OCI-LY7 (cell line): Measurements from ENCODE around the gene ALX1. TPM values are rescaled to one million over a fixed set of nuclear protein-coding genes. Genes with fewer than 3 reads are reported as not detected.
"Not testable (repeated sequence)": the region's sequence is repeated elsewhere in the genome, so short reads cannot be mapped to it uniquely, and the experiment has no call there.

Experiments
- BruUV-seq: library from RNA; stranded (reverse); fragments of 400-500 nt; replicated peaks from 2 replicates; lab custom pipeline; 2021; lab: Mats Ljungman, UMichigan
- CTCF ChIA-PET: fragments of 300-600 bp; sonication (Branson Sonifier 250); formaldehyde crosslinking; loops from one replicate; lab custom pipeline; 2022; ENCODE audit warnings: antibody characterized with exemption; ENCODE audit not compliant: unreplicated experiment; lab: Charles Lee
- POLR2A ChIA-PET: fragments of 300-600 bp; sonication (Branson Sonifier 250); formaldehyde crosslinking; loops from one replicate; lab custom pipeline; 2022; ENCODE audit warnings: antibody characterized with exemption; lab: Charles Lee
- DNase-seq: peaks from one replicate; pipeline ENCODE4 v3.0.0-alpha.2; 2015; ENCODE audit warnings: low spot score
- H2AFZ ChIP-seq: fragments of 200-600 bp; sonication (generic), shearing (Covaris generic); 2 replicates; pipeline ENCODE4 v1.6.1; 2014; ENCODE audit warnings: mild to moderate bottlenecking, antibody characterized with exemption, low read length, moderate library complexity
- H3K27ac ChIP-seq: fragments of 200-600 bp; sonication (generic); 2 replicates; pipeline ENCODE4 v1.5.1; 2014; ENCODE audit warnings: mixed run types, low read depth, mild to moderate bottlenecking, moderate library complexity, low read length, inconsistent platforms; ENCODE audit not compliant: poor library complexity, severe bottlenecking
- H3K36me3 ChIP-seq: fragments of 200-600 bp; sonication (generic); 2 replicates; pipeline ENCODE4 v1.6.1; 2014; ENCODE audit warnings: mild to moderate bottlenecking, antibody characterized with exemption, low read length, moderate library complexity, mixed read lengths; ENCODE audit not compliant: insufficient read depth
- H3K4me1 ChIP-seq: fragments of 200-600 bp; sonication (generic); 2 replicates; pipeline ENCODE4 v1.5.1; 2014; ENCODE audit warnings: mild to moderate bottlenecking, low read length; ENCODE audit not compliant: insufficient read depth, poor library complexity, severe bottlenecking
- H3K4me2 ChIP-seq: fragments of 200-600 bp; sonication (generic); 2 replicates; pipeline ENCODE4 v1.6.1; 2014; ENCODE audit warnings: mild to moderate bottlenecking, low read length
- H3K4me3 ChIP-seq: fragments of 200-600 bp; sonication (generic); 2 replicates; pipeline ENCODE4 v1.5.1; 2014; ENCODE audit warnings: mild to moderate bottlenecking, low read depth, low read length; ENCODE audit not compliant: poor library complexity, severe bottlenecking
- H3K79me2 ChIP-seq: fragments of 200-600 bp; sonication (generic); 2 replicates; pipeline ENCODE4 v1.6.1; 2016; ENCODE audit warnings: low read depth, mild to moderate bottlenecking, low read length, moderate library complexity, mixed read lengths; ENCODE audit not compliant: insufficient read depth
- H3K9me2 ChIP-seq: fragments of 200-600 bp; sonication (generic); 2 replicates; pipeline ENCODE4 v1.6.1; 2016; ENCODE audit warnings: mild to moderate bottlenecking, low read length, mixed read lengths; ENCODE audit not compliant: insufficient read depth
- H3K9me3 ChIP-seq: fragments of 200-600 bp; sonication (generic); 2 replicates; pipeline ENCODE4 v1.6.1; 2014; ENCODE audit warnings: mild to moderate bottlenecking, mixed run types, low read length, mixed read lengths
- H4K20me1 ChIP-seq: fragments of 200-600 bp; sonication (generic); 2 replicates; pipeline ENCODE4 v1.6.1; 2014; ENCODE audit warnings: mild to moderate bottlenecking, antibody characterized with exemption, low read length, moderate library complexity, mixed read lengths; ENCODE audit not compliant: insufficient read depth
- CTCF ChIP-seq: fragments of 200-600 bp; sonication (generic); conservative IDR thresholded peaks from 2 replicates; pipeline ENCODE4 v1.5.1; 2014; ENCODE audit warnings: mild to moderate bottlenecking, antibody characterized with exemption, low read length, moderate library complexity, mixed read lengths
- EZH2phosphoT487 ChIP-seq: fragments of 200-600 bp; sonication (generic); IDR thresholded peaks from 2 replicates; pipeline ENCODE4 v1.6.1; 2018; ENCODE audit warnings: low read depth, borderline replicate concordance, mild to moderate bottlenecking, mixed run types, antibody characterized with exemption, low read length, moderate library complexity, mixed read lengths
- intact Hi-C: fragments of 100-400 bp; cut with micrococcal nuclease; formaldehyde crosslinking; loops from one replicate; pipeline ENCODE4 v1.10.0; 2022; ENCODE audit not compliant: unreplicated experiment
- total RNA-seq, 2 experiments: library from RNA; depleted of rRNA in 1 of 2; stranded (reverse); fragments of >200 nt in 1 of 2; shearing (Covaris generic) in 1 of 2; gene quantifications; 2 replicates each; pipeline ENCODE4 v1.2.3, GENCODE V29; 2014 to 2022

ALX1 gene
- total RNA-seq, 2 experiments from 2014 or later, result not detected

DNA sequence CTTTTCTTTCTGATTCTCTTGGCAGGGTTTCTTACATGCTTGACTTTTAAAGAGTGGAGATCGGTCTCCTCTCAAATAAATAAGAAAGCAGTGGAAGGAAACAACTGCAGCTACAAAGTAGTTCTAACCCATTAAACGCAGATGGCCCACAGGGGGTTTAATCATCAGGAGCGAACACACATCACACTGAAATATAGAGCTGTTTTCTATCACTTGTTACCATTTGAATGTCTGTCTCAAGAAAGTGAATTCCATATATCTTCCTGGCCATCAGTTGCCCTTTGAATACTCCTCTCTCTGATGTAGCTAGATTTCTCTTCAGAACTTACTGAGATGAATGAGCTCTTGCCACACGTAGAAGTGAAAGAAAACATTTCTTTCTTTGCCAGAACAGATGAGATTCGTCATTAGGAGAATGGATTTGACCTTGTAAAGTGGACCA is 29.1 kb downstream of the ALX1 start:
- intact Hi-C loops, result loop anchor here (5.0 kb wide), 1 partner anchor 138 kb away; no protein-coding TSS in a partner anchor
- Histone ChIP-seq H3K27ac (no peak overlapping the region), H2AFZ (no peak overlapping the region), H3K9me2 (no peaks in the 10 kb centered on the region), H3K4me2 (no peak overlapping the region), H4K20me1 (no peaks in the 10 kb centered on the region), H3K4me1 (no peaks in the 10 kb centered on the region), H3K4me3 (no peak overlapping the region), H3K79me2 (no peaks in the 10 kb centered on the region), H3K36me3 (no peaks in the 10 kb centered on the region), H3K9me3 (no peaks in the 10 kb centered on the region)
- TF ChIP-seq EZH2phosphoT487 (no peak), CTCF (no peak)
- POLR2A ChIA-PET, result interaction anchor here (0.8 kb wide), 1 partner anchor 10 kb away, joined by 3 read pairs; no protein-coding TSS in a partner anchor
- CTCF ChIA-PET, result no interaction called here
- DNase-seq, result no peak
- BruUV-seq, result no TSS peak

DNA sequence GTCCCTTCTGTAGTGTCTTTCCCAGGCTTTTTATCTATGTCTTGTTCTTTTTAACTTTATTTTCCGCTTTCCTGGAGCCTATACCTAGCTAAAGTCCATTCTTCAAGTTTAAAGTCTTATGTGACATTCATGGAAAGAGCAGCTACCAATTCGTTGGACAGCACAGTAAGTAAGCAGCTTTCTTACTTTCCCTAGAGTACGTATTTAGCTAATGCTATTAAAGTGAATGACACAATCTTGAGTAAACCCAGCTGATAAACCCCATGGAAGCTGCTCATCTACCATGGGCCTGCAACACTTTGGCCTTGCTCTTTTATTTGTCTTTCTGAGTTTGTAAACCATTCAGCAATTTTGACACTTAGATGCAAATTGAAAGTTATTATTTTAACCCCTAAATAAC is 30.0 kb downstream of the ALX1 start:
- H3K4me2 ChIP-seq, result no peak overlapping the region
- H3K27ac ChIP-seq, result no peak overlapping the region
- intact Hi-C loops, result no loop called here
- BruUV-seq, result no TSS peak
- ChIA-PET POLR2A (no interaction called here), CTCF (no interaction called here)
- H3K4me1 ChIP-seq, result no peaks in the 10 kb centered on the region
- TF ChIP-seq CTCF, result no peak
- TF ChIP-seq EZH2phosphoT487, result no peak
- no peaks in the 10 kb centered on the region for H3K9me2 ChIP-seq
- H3K9me3 ChIP-seq, result no peaks in the 10 kb centered on the region
- H2AFZ ChIP-seq, result no peak overlapping the region
- no peak overlapping the region for H3K4me3 ChIP-seq
- DNase-seq, result no peak
- no peaks in the 10 kb centered on the region for H4K20me1 ChIP-seq
- H3K79me2 ChIP-seq, result no peaks in the 10 kb centered on the region
- no peaks in the 10 kb centered on the region for H3K36me3 ChIP-seq

DNA sequence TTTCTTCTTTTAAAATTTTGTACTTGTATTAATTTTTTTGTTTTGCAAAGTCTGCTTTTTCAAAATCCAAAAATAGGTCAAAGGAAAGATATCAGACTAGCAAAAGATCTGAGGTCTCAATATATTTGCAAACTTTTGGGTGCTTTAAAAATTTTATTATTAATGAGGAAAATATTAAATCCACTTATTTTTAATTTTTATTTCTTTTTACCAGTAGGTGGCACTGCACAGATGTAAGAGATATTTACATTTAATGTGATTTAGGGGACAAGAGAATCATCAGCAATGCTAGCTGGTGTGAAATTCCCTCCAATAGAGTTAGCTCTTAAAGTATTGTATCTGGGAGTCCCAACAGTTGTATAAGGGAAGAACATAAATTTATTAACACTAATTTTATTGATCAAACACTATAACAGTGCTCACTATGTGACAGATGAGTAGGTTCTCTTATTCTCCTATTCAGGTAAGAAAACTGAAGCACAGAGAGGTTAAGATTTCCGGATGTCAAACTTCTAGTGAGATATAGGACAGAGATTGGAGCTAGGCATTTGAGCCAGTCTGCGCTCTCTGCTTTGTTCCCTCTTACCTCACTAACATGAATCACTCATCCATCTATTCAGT is 30.5 kb downstream of the ALX1 start:
- no peak overlapping the region for H3K27ac ChIP-seq
- intact Hi-C loops, result no loop called here
- no peak overlapping the region for H2AFZ ChIP-seq
- ChIA-PET CTCF (no interaction called here), POLR2A (no interaction called here)
- H3K79me2 ChIP-seq, result no peaks in the 10 kb centered on the region
- H3K9me3 ChIP-seq, result no peaks in the 10 kb centered on the region
- no peaks in the 10 kb centered on the region for H4K20me1 ChIP-seq
- H3K4me1 ChIP-seq, result no peaks in the 10 kb centered on the region
- no peaks in the 10 kb centered on the region for H3K36me3 ChIP-seq
- no peaks in the 10 kb centered on the region for H3K9me2 ChIP-seq
- no peak overlapping the region for H3K4me3 ChIP-seq
- TF ChIP-seq CTCF, result peak; percentile 77
- no peak for TF ChIP-seq EZH2phosphoT487
- H3K4me2 ChIP-seq, result no peak overlapping the region
- DNase-seq, result peak; percentile 10
- BruUV-seq, result no TSS peak

DNA sequence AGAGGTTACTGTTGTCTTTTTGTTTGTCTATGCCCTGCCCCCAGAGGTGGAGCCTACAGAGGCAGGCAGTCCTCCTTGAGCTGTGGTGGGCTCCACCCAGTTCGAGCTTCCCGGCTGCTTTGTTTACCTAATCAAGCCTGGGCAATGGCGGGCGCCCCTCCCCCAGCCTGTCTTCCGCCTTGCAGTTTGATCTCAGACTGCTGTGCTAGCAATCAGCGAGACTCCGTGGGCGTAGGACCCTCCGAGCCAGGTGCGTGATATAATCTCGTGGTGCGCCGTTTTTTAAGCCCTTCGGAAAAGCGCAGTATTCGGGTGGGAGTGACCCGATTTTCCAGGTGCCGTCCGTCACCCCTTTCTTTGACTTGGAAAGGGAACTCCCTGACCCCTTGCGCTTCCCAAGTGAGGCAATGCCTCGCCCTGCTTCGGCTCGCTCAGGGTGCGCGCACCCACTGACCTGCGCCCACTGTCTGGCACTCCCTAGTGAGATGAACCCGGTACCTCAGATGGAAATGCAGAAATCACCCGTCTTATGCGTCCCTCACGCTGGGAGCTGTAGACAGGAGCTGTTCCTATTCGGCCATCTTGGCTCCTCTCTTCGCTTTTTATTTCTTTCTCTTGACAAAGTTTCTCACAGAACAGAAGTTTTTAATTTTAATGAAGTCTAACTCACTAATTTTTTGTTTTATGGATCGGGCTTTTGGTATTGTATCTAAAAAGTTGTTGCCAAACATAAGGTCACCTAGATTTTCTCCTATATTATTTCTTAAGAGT is 38.0 kb downstream of the ALX1 start:
- H3K27ac ChIP-seq, H3K4me3 ChIP-seq, H3K9me3 ChIP-seq, DNase-seq, CTCF ChIA-PET, H3K9me2 ChIP-seq, H3K79me2 ChIP-seq, H3K4me1 ChIP-seq, H4K20me1 ChIP-seq, intact Hi-C loops, POLR2A ChIA-PET, H2AFZ ChIP-seq, BruUV-seq, H3K4me2 ChIP-seq, H3K36me3 ChIP-seq: not testable (repeated sequence)
